Measurements from ENCODE around the gene BIRC7.

The BIRC7 gene

GRCh38 chr20:63283397-63284082 is 47.8 kb downstream of the BIRC7 start:
- DNase-seq, result no peak

- no peak for DNase-seq
These were observed 48.4 kb downstream of the BIRC7 start for GRCh38 chr20:63284083-63284440.

DNA sequence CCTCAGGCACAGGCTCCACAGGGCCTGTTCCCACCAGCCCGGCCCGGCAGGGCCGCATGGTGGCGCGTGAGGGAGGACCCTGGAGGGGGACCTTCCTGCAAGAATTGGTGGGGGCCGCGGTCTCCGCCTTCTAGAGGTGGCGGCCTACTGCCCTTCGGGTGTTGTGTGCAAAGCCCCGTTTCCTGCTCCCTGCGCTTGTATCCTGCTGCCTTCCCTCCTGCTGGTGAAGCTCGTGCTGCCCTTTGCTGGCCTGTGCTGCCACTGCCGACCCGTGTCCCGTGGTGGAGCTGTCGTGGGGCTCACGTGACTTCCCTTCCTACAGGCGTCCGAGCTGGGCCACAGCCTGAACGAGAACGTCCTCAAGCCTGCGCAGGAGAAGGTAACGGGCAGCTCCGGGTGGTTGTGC is 48.8 kb downstream of the BIRC7 start:
- DNase-seq, result no peak

DNA sequence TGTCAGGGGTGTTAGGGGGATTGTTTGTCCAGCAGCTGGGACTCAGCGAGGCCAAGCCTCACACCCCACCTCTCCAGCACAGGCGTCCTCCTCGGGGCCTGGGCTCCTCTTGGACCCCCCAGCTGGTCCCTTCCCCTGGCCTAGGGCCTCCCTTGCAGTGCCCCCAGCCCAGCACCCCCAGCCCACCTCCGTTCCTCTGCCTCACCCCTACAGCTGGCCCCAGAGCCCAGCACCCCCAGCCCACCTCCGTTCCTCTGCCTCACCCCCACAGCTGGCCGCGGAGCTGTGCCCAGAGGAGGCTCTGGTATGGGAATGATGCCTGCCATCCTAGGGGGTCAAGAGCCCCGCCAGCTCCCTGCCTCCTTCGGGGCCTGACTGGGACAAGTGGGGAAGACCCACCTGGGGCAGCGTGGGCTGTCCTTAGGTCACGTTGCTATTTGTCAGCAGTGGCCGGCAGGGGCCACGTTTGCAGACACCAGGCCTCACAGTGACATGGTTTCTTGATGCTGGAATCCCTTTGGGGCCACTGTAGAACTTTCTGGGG is 49.3 kb downstream of the BIRC7 start:
- no peak for DNase-seq

DNA sequence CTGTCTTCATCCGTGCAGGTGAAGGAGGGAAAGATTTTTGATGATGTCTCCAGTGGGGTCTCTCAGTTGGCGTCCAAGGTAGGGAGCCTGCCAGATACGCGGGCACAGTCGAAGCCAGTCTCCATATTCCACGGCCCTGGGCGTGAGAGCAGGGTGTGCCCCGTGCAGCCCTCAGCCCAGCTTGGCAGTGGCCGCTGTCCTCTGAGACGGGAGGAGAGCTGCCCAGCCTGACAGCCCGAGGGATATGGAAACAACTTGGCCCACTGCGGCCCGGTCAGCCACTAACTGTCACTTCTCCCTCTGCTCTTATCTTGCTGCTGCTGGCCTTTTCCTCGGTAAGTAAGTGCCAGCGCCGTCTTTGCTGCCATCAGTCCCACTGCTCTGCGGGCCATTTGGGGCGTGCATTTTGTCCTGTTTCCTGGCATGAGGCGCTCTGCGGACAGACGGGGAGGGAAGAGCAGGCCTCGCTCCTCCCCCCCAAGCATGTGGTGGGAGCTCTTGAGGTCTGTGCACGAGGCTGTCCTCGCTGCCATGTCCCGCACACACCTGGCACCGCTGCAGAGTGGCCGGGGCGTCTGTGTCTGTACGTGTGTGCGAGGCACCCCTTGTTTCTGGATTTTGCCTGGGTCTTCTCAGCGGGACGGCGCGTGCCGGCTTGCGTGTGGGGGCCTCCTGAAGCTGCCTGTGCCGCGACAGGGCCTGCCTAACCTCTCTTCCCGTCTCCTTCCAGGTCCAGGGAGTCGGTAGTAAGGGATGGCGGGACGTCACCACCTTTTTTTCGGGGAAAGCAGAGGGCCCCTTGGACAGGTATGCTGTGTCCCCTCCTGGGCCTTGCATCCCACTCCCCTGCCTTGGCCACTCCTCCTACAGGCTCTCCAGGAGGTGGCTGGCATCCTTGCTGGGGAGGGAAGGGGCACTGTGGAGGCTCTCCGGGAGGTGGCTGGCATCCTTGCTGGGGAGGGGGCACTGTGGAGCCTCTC is 50.2 kb downstream of the BIRC7 start:
- DNase-seq, result no peak

DNA sequence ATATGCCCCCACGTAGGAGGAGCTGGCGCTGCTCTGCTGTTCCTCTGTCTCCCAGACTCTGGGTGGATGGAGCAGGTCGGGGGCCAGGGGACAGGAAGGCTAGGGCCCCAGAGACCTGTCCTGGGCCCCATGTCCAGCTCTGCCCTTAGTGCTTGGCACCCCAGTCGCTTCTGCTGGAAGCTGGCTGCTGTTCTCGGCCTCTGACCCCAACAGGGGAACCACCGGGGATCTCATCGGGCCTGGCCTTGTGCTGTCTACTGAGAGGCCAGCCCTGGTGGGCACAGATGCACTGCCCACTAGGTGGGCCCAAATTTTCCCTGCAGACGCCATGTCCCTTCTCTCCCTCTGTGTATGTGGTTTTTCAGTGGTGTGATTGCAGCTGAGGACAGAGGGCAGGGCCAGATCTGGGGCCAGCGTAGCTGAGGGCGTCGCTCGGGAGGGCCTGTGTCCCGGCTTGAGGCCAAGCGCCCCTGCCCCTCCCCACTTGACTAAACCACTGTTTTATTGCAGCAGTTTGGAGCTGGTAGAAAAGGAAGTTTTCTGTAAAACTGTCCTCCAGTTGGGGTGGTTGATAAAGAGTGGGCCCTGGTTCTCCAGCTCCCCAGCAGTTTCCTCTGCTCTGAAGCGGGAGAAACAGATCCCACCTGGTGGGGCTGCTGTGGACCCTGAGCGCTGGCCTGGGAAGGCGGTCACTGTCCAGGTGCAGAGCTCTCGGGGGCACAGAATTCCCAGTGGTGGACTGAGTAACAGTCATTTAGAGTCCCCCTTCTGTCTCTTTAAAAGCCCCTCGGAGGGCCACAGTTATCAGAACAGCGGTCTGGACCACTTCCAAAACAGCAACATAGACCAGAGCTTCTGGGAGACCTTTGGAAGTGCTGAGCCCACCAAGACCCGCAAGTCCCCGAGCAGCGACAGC is 51.3 kb downstream of the BIRC7 start:
- DNase-seq, result no peak

DNA sequence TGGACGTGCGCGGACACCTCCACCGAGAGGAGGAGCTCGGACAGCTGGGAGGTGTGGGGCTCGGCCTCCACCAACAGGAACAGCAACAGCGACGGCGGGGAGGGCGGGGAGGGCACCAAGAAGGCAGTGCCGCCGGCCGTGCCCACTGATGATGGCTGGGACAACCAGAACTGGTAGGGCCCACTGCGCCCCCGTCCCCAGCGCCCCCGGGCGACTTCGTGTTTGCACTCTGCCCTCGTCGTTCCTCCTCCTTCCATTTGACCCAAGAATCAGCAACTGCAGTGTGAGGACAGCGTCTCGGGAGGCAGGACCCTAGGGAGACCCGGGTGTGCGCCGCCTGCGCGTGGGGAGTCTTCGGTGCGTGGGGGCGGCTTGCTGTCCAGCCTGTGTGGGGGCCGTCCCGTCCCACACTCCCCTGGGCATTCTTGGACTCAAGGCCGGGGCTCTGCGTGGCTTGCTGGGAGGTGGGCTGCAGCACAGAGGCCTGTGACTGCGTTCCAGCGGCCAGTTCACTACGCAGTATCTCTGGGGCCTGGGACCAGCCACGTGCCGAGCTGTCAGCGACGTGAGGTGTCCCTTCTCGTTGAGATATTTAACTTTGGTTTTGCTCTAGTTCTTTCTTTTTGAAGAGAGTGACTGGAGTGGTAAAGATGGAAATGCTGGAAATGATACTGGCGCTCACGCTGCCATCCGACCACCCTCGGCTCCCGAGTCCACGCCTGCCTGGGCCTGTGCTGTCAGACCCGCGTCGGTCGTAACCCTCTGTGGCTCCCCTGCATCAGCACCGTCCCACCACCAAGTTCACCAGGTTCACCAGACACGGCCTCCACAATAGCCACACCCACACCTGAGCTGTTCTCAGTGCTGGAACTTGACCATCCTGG is 52.2 kb downstream of the BIRC7 start:
- no peak for DNase-seq

GRCh38 chr20:63288581-63289251 is 53.0 kb downstream of the BIRC7 start:
- DNase-seq, result no peak

DNA sequence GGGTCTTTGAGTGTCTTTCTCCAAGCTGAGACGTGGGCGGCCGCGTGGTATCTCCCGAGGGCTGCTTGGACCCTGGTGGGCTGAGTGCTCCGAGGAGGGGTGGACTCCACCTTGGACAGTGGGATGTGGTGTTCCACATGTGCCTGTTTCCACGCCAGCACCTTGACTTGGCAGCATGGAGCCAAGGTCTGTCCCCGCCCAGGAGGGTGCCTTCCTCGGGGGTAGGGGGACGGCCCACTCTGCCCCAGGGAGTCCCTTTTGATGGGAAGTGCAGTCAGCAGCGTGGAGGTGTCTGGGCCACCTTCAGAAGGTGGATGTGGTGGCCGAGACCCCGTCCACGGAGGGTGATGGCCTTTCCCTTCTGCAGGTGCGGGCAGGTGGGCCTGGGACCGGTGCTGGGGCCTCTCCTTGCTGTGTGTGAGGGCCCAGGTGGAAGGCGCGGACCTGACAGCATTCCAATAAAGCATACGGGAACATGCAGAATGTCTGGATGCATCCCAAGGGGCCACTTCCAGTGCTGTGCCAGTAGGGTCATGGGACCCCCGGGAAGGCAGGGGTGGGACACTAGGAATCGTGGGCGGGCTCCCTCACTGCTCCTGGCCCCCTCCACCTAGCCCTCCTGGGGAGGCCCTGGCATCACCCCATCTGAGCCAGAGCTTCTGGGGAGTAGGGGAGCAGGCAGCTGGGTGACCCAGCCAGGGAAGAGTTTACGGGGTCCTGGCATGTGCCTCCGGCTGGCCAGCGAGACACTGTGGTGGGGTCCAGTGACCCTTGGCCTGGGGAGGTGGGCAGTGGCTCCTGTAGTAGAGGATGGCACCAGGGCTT is 53.8 kb downstream of the BIRC7 start:
- no peak for DNase-seq

Data from fibroblast of skin of back (primary cell).